K562 (cell line): ENCODE data around the gene MGST3. TPM values are rescaled to one million over a fixed set of nuclear protein-coding genes. Genes with fewer than 3 reads are reported as not detected.

Experiments used
- BDP1 ChIP-seq: IDR thresholded peaks from 3 replicates; pipeline ENCODE4 v1.6.1; 2011; ENCODE audit not compliant: insufficient read length, insufficient read depth
- CBFA2T3 ChIP-seq: fragments of 450-650 bp; IDR thresholded peaks from 2 replicates; pipeline ENCODE4 v1.6.1; 2017
- CSDE1 ChIP-seq, 2 experiments: fragments of 450-650 bp; IDR thresholded peaks; 2 replicates each; pipeline ENCODE4 v1.6.1; 2016; ENCODE audit warnings: mild to moderate bottlenecking in 1 of 2
- DNMT1 ChIP-seq: fragments of 450-650 bp; IDR thresholded peaks from 2 replicates; pipeline ENCODE4 v1.6.1; 2016; ENCODE audit warnings: antibody characterized with exemption, mild to moderate bottlenecking
- EHMT2 ChIP-seq: fragments of 450-650 bp; IDR thresholded peaks from 2 replicates; pipeline ENCODE4 v1.6.1; 2018; ENCODE audit warnings: antibody characterized with exemption
- ERF ChIP-seq: fragments of 450-650 bp; formaldehyde crosslinking; IDR thresholded peaks from 2 replicates; pipeline ENCODE4 v1.4.0; 2020; ENCODE audit warnings: mild to moderate bottlenecking, mixed read lengths
- ESRRA ChIP-seq: fragments of 450-650 bp; IDR thresholded peaks from 2 replicates; pipeline ENCODE4 v1.6.1; 2014; ENCODE audit warnings: low read depth, mild to moderate bottlenecking, moderate library complexity, borderline replicate concordance
- ETV1 ChIP-seq: fragments of 450-650 bp; conservative IDR thresholded peaks from 2 replicates; pipeline ENCODE4 v1.6.1; 2016; ENCODE audit warnings: missing genetic modification characterization, control low read depth, low read depth, missing compliant biosample characterization
- GATAD2A ChIP-seq: fragments of 450-650 bp; IDR thresholded peaks from 2 replicates; pipeline ENCODE4 v1.6.1; 2017
- KDM2B ChIP-seq: fragments of 250-450 bp; sonication (Bioruptor Pico); IDR thresholded peaks from 2 replicates; pipeline ENCODE4 v1.8.0; 2021; ENCODE audit warnings: mild to moderate bottlenecking, moderate library complexity
- SIN3A ChIP-seq, 2 experiments: fragments of 150-350 bp in 1 of 2; IDR thresholded peaks; 2 replicates each; pipeline ENCODE4 v1.6.1; 2011 to 2016; ENCODE audit warnings: borderline replicate concordance in 2 of 2, low read depth in 2 of 2, low read length in 2 of 2, mild to moderate bottlenecking in 2 of 2, moderate library complexity in 2 of 2; ENCODE audit not compliant: control insufficient read depth in 1 of 2
- SLC30A9 ChIP-seq: fragments of 250-450 bp; sonication (Bioruptor Pico); IDR thresholded peaks from 2 replicates; pipeline ENCODE4 v1.8.0; 2022; ENCODE audit warnings: mild to moderate bottlenecking, moderate library complexity
- TRIM24 ChIP-seq, 2 experiments: fragments of 450-650 bp; IDR thresholded peaks; 2 replicates each; pipeline ENCODE4 v1.6.1; 2016
- YY1 ChIP-seq, 3 experiments: IDR thresholded peaks; 2 replicates each; pipeline ENCODE4 v1.6.1; 2011; ENCODE audit warnings: low read length in 2 of 3, mild to moderate bottlenecking in 2 of 3, moderate library complexity in 2 of 3, borderline replicate concordance in 1 of 3, control low read depth in 1 of 3, low read depth in 1 of 3; ENCODE audit not compliant: insufficient read depth in 3 of 3, insufficient replicate concordance in 2 of 3, control insufficient read depth in 1 of 3, insufficient read length in 1 of 3; ENCODE audit errors: extremely low read depth in 1 of 3
- polyA plus RNA-seq, 8 experiments: library from polyadenylated mRNA; depleted of rRNA in 4 of 8; stranded (reverse) in 5 of 8; unstranded in 3 of 8; fragments of >200 nt; fragmentation: Nextera tagmentation in 2 of 8; fragmentation: Illumina TruSeq in 1 of 8; extraction: Ambion mirVana in 2 of 8; extraction: Trizol in 1 of 8; gene quantifications; 2 replicates each; pipeline versions ENCODE4 v1.2.1 to v1.2.3, GENCODE V29; 2011 to 2014; ENCODE audit warnings: inconsistent platforms in 1 of 8, missing spikeins in 1 of 8
- total RNA-seq, 7 experiments: library from RNA; depleted of rRNA in 6 of 7; stranded (reverse); fragments of >200 nt in 6 of 7; fragmentation: Illumina TruSeq in 2 of 7; extraction: Trizol in 2 of 7; gene quantifications; 2 replicates each; pipeline versions ENCODE4 v1.2.1 to v1.2.3, GENCODE V29; 2011 to 2021; ENCODE audit warnings: low replicate concordance in 1 of 7
- TF ChIP-seq, protein P1 (sequence below): fragments of 450-650 bp; formaldehyde crosslinking; IDR thresholded peaks from 2 replicates; pipeline ENCODE4 v1.4.0; 2020; ENCODE audit warnings: mild to moderate bottlenecking, moderate library complexity
- TF ChIP-seq, protein P2 (sequence below): fragments of 250-450 bp; sonication (Bioruptor Pico); IDR thresholded peaks from 2 replicates; pipeline ENCODE4 v1.4.0; 2020; ENCODE audit warnings: mild to moderate bottlenecking, moderate library complexity
- TF ChIP-seq, protein P3 (sequence below): sonication (generic); IDR thresholded peaks from 2 replicates; pipeline ENCODE4 v1.6.1; 2016
- TF ChIP-seq, protein P4 (sequence below): fragments of 250-450 bp; sonication (Bioruptor Pico); IDR thresholded peaks from 2 replicates; pipeline ENCODE4 v1.4.0; 2020

The MGST3 gene
- total and polyA plus RNA-seq, 9 of the 15 experiments (the other 6 are each of a cell fraction or from before 2014, with no cell fraction given): 70.7 to 287 (median 105) TPM

DNA sequence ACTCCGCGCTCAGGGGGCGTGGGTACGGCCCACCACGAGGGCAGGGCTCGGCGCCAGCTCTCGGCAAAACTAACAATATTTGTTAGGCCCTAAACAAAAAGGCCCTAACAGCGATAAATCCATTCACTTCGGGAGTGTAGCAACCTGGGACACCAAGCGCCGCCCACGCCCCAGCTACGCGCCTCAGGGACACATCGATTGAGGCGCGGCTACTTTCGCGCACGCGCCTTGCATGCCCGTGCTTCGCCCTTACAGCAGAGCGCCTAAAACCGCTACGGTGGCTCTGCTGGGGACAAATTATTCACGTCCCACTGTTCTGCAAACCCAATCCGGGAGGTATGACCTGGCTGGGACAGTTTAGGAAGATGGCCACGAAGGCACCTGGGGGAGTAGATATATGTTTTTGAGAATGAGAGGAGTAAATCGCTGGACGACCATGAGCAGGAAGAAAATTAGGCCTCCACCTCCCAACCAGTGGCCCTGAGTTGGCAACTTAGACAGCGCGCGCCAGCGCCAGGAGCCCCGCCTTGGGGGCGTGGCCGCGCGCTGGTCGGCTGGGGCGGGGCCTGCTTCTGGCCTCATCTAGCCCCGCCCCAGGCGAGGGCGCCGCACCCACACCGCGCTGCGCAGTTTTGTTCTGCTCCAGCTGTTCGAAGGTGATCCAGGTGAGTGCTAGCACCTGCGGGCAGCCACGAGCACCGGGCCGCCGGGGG, at the start of gene MGST3 (continued):
- TF ChIP-seq YY1 (IDR thresholded peaks at IDR 0.05; ENCODE audit: borderline replicate concordance in 1 of 3, control insufficient read depth in 1 of 3, extremely low read depth in 1 of 3, insufficient read depth in 3 of 3, insufficient read length in 1 of 3, insufficient replicate concordance in 2 of 3, low read depth in 1 of 3, low read length in 2 of 3) (peak in 1 of 3 experiments; percentile 5), GATAD2A (no peak), ETV1 (no peak), DNMT1 (no peak), ESRRA (peak; percentile 41), BDP1 (no peak), CBFA2T3 (no peak), KDM2B (CRISPR knock-in tag) (0 out of 2 replicates have a peak, but pooled peaks have one; percentile 71), CSDE1 (IDR thresholded peaks at IDR 0.05) (no peak), SIN3A (IDR thresholded peaks at IDR 0.05; ENCODE audit: borderline replicate concordance in 2 of 2, control insufficient read depth in 1 of 2, low read depth in 2 of 2, low read length in 2 of 2) (peak; percentile 51 to 87; a peak in 1 of 4 replicates), EHMT2 (no peak), TRIM24 (IDR thresholded peaks at IDR 0.05) (peak in 1 of 2 experiments; percentile 52; a peak in 1 of 4 replicates), SLC30A9 (CRISPR knock-in tag) (no peak), ERF (CRISPR knock-in tag) (no peak; the same call in 1 of the 2 replicates)
- TF ChIP-seq, protein P1, sequence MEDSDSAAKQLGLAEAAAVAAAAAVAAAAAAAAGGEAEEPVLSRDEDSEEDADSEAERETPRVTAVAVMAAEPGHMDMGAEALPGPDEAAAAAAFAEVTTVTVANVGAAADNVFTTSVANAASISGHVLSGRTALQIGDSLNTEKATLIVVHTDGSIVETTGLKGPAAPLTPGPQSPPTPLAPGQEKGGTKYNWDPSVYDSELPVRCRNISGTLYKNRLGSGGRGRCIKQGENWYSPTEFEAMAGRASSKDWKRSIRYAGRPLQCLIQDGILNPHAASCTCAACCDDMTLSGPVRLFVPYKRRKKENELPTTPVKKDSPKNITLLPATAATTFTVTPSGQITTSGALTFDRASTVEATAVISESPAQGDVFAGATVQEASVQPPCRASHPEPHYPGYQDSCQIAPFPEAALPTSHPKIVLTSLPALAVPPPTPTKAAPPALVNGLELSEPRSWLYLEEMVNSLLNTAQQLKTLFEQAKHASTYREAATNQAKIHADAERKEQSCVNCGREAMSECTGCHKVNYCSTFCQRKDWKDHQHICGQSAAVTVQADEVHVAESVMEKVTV (CRISPR knock-in tag): no peak
- TF ChIP-seq, protein P2, sequence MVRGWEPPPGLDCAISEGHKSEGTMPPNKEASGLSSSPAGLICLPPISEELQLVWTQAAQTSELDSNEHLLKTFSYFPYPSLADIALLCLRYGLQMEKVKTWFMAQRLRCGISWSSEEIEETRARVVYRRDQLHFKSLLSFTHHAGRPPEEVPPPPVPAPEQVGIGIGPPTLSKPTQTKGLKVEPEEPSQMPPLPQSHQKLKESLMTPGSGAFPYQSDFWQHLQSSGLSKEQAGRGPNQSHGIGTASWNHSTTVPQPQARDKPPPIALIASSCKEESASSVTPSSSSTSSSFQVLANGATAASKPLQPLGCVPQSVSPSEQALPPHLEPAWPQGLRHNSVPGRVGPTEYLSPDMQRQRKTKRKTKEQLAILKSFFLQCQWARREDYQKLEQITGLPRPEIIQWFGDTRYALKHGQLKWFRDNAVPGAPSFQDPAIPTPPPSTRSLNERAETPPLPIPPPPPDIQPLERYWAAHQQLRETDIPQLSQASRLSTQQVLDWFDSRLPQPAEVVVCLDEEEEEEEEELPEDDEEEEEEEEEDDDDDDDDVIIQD (CRISPR knock-in tag): no peak
- TF ChIP-seq, protein P3, sequence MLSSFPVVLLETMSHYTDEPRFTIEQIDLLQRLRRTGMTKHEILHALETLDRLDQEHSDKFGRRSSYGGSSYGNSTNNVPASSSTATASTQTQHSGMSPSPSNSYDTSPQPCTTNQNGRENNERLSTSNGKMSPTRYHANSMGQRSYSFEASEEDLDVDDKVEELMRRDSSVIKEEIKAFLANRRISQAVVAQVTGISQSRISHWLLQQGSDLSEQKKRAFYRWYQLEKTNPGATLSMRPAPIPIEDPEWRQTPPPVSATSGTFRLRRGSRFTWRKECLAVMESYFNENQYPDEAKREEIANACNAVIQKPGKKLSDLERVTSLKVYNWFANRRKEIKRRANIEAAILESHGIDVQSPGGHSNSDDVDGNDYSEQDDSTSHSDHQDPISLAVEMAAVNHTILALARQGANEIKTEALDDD: peak; percentile 16; the same call in 1 of the 2 replicates
- TF ChIP-seq, protein P4, sequence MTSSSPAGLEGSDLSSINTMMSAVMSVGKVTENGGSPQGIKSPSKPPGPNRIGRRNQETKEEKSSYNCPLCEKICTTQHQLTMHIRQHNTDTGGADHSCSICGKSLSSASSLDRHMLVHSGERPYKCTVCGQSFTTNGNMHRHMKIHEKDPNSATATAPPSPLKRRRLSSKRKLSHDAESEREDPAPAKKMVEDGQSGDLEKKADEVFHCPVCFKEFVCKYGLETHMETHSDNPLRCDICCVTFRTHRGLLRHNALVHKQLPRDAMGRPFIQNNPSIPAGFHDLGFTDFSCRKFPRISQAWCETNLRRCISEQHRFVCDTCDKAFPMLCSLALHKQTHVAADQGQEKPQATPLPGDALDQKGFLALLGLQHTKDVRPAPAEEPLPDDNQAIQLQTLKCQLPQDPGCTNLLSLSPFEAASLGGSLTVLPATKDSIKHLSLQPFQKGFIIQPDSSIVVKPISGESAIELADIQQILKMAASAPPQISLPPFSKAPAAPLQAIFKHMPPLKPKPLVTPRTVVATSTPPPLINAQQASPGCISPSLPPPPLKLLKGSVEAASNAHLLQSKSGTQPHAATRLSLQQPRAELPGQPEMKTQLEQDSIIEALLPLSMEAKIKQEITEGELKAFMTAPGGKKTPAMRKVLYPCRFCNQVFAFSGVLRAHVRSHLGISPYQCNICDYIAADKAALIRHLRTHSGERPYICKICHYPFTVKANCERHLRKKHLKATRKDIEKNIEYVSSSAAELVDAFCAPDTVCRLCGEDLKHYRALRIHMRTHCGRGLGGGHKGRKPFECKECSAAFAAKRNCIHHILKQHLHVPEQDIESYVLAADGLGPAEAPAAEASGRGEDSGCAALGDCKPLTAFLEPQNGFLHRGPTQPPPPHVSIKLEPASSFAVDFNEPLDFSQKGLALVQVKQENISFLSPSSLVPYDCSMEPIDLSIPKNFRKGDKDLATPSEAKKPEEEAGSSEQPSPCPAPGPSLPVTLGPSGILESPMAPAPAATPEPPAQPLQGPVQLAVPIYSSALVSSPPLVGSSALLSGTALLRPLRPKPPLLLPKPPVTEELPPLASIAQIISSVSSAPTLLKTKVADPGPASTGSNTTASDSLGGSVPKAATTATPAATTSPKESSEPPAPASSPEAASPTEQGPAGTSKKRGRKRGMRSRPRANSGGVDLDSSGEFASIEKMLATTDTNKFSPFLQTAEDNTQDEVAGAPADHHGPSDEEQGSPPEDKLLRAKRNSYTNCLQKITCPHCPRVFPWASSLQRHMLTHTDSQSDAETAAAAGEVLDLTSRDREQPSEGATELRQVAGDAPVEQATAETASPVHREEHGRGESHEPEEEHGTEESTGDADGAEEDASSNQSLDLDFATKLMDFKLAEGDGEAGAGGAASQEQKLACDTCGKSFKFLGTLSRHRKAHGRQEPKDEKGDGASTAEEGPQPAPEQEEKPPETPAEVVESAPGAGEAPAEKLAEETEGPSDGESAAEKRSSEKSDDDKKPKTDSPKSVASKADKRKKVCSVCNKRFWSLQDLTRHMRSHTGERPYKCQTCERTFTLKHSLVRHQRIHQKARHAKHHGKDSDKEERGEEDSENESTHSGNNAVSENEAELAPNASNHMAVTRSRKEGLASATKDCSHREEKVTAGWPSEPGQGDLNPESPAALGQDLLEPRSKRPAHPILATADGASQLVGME (CRISPR knock-in tag): no peak
